Activated CD4-positive, alpha-beta T cell treated with anti-CD3 and anti-CD28 coated beads, Interleukin-2, Interleukin-6, amounts not matched to agents 100 ng/mL and 50 ng/mL, durations not matched to agents 16 hours and 8 hours (primary cell): ENCODE measurements around the gene TOR1AIP2.
"Not testable (repeated sequence)": the region's sequence is repeated elsewhere in the genome, so short reads cannot be mapped to it uniquely, and the experiment has no call there.

Source experiments
- DNase-seq: peaks from one replicate; pipeline ENCODE4 v3.0.0-alpha.2; 2020

Gene TOR1AIP2

GRCh38 chr1:179805291-179806195, 72.1 kb downstream of the TOR1AIP2 start:
- no peak for DNase-seq

DNA sequence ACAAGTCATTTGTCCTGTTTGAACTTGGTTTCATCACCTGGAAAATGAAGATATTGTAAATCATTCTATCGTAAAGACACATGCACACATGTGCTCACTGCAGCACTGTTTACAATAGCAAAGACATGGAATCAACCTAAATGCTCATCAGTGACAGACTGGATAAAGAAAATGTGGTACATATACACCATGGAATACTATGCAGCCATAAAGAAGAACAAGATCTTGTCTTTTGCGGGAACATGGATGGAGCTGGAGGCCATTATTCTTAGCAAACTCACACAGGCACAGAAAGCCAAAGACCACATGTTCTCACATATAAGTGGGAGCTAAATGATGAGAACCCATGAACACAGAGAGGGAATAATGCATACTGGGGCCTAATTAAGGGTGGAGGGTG, 73.2 kb downstream of the TOR1AIP2 start:
- not testable (repeated sequence) for DNase-seq

DNA sequence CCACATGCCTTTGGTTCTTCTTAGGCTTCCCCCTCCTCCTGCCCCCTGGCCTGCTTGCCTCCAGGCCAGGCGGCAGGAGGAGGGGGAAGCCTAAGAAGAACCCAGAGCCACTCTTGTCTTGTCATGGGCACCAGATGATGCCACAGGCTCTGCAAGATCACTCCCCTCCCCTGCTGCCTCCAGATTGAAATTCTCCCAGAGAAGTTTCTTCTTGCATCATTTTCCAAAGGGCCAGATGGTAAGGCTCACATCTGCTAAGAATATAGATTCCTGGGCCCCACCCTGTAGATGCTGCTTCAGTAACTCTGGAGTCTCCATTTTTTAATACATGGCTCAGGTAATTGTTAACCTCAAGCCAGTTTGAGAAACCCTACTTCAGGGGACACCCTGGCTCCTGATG, 73.7 kb downstream of the TOR1AIP2 start:
- no peak for DNase-seq

- no peak for DNase-seq
Observed at GRCh38 chr1:179803104-179803503, 74.5 kb downstream of the TOR1AIP2 start.

- DNase-seq: no peak
Observed at GRCh38 chr1:179800481-179800880, 77.1 kb downstream of the TOR1AIP2 start.

DNA sequence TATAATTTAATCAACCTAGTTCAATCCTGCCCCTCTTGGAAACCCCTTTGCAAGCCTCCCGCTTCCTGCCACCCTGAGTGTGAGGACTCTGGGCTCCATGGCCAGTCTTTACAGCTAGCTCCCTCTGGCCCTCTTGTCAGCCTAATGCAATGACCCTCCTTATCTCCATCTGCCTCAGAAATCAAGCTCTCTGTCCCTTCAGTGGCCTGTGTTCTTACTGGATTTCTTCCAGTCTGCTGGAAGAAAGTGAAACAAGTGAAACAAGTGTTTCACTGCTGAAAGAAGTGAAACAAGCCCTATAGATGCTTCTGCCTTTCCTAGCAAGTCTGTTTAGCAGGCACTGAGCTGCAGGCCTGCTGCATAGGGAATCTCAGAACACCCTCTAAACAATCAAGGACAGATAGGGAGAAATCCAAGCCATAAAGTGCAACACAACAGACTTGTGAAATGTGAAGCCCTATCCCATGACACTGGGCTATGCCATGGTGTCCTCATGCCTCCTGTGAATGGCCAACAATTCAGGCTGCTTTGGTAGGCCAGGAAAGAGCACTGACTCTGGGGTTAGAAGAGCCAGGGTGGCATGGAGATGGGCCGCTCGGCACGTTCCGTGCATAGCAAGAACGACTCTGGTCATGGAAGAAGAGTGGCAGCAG, 78.6 kb downstream of the TOR1AIP2 start:
- no peak for DNase-seq

- no peak for DNase-seq
Observed at GRCh38 chr1:179798213-179798863, 79.3 kb downstream of the TOR1AIP2 start.

DNA sequence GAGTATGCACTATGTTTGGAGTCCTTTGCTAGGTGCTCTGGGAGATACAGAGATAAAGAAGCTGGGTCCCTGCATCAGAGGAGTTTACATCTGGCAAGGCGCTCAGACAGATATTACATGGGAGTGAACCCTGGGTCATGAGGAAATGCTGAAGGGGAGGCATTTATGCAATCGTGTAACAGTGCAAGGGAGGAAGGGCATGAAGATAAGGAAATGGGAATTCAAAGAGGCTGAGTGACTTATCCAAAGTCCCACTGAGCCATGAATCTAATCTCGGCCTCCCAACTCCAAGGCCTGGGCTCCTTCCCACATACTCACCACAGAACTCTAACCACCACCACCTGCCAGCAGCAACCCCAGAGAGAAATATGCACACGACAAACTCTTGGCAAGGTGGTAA, 82.9 kb downstream of the TOR1AIP2 start:
- no peak for DNase-seq

- no peak for DNase-seq
Observed at GRCh38 chr1:179794146-179794545, 83.5 kb downstream of the TOR1AIP2 start.

- DNase-seq: no peak
Observed at GRCh38 chr1:179793281-179793680, 84.3 kb downstream of the TOR1AIP2 start.
